ENCODE data around the gene NOS1AP. TPM values are rescaled to one million over a fixed set of nuclear protein-coding genes. Genes with fewer than 3 reads are reported as not detected.

Gene NOS1AP
- polyA plus RNA-seq, 1 of the 3 experiments (the other 2 are of a cell fraction): 0.03 TPM

GRCh38 chr1:162213281-162213912 is 143.9 kb downstream of the NOS1AP start:
- H4K20me1 ChIP-seq (ENCODE audit: insufficient read depth): no peaks in the 10 kb centered on the region
- 77% methylated on average over 7 of the region's 7 CpGs for WGBS (ENCODE audit: low lambda C conversion rate)
- TF ChIP-seq MEF2A (IDR thresholded peaks at IDR 0.05; ENCODE audit: borderline replicate concordance, low read depth): no peak
- TF ChIP-seq, protein P1, sequence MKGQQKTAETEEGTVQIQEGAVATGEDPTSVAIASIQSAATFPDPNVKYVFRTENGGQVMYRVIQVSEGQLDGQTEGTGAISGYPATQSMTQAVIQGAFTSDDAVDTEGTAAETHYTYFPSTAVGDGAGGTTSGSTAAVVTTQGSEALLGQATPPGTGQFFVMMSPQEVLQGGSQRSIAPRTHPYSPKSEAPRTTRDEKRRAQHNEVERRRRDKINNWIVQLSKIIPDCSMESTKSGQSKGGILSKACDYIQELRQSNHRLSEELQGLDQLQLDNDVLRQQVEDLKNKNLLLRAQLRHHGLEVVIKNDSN (IDR thresholded peaks at IDR 0.05; ENCODE audit: borderline replicate concordance, low read depth): no peak
- TF ChIP-seq TEAD4 (IDR thresholded peaks at IDR 0.05; ENCODE audit: borderline replicate concordance, insufficient read depth): no peak
- TF ChIP-seq NFIC (IDR thresholded peaks at IDR 0.05; ENCODE audit: borderline replicate concordance): no peak
- TF ChIP-seq EP300 (IDR thresholded peaks at IDR 0.05; ENCODE audit: borderline replicate concordance in 1 of 2, low read depth in 1 of 2, low read length in 1 of 2): no peak
- TF ChIP-seq GATA2 (CRISPR knock-in tag; IDR thresholded peaks at IDR 0.05): no peak
- TF ChIP-seq JUND (IDR thresholded peaks at IDR 0.05): no peak
- TF ChIP-seq ELF1 (IDR thresholded peaks at IDR 0.05): no peak
- TF ChIP-seq GABPA (IDR thresholded peaks at IDR 0.05; ENCODE audit: low read depth): no peak
- no peak for TF ChIP-seq EZH2phosphoT487 (IDR thresholded peaks at IDR 0.05; ENCODE audit: borderline replicate concordance, low read depth)
- no peak overlapping the region for H2AFZ ChIP-seq (ENCODE audit: low read depth)
- no peaks in the 10 kb centered on the region for H3K9me3 ChIP-seq
- no peaks in the 10 kb centered on the region for H3K9me2 ChIP-seq
- H3K79me2 ChIP-seq (ENCODE audit: insufficient read depth): no peaks in the 10 kb centered on the region
- H3K9ac ChIP-seq: no peak overlapping the region
- no peak for DNase-seq
- no peaks in the 10 kb centered on the region for H3K36me3 ChIP-seq (replicated peaks in 1 of 2; ENCODE audit: control insufficient read depth in 1 of 2, insufficient read depth in 2 of 2, low read length in 1 of 2)
- no peak overlapping the region for H3K4me2 ChIP-seq
- no peaks in the 10 kb centered on the region for H3F3A ChIP-seq (replicated peaks; ENCODE audit: insufficient read depth)
- ChIA-PET CTCF (interaction anchor here (0.7 to 1.4 kb wide), 2 partner anchors 9 to 18 kb away, joined by 3 read pairs; no protein-coding TSS in a partner anchor), POLR2A (no interaction called here)
- no peak overlapping the region for H3K27ac ChIP-seq (ENCODE audit: low read depth in 2 of 2, low read length in 1 of 2)
- no peak overlapping the region for H3K4me3 ChIP-seq (ENCODE audit: low read depth in 2 of 2, low read length in 1 of 2)
- H3K27me3 ChIP-seq (ENCODE audit: insufficient read depth): no peaks in the 10 kb centered on the region
- H3K4me1 ChIP-seq (ENCODE audit: control insufficient read depth in 1 of 2, insufficient read depth in 2 of 2, low read depth in 1 of 2, low read length in 1 of 2): no peaks in the 10 kb centered on the region; a peak in 2 of 4 replicates

DNA sequence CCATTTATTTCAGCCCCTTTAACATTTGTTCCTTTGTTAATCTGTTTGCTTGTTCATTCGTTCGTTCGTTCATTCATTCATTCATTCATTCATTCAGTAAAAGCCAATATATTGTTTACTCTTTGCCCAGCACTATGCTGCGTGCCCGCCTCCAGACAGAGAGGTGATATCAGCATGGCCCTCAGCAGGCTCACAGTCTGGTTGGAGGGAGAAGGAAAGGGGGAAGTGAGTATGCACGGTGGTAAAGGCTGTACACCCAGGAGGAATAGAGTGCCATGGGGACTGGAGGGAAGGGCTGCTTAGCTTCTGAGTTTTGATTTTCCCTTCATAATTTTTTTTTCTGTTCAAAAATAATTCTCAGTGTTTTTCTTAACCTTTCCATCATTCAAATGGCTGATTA is 144.7 kb downstream of the NOS1AP start:
- Histone ChIP-seq H3K36me3 (replicated peaks in 1 of 2; ENCODE audit: control insufficient read depth in 1 of 2, insufficient read depth in 2 of 2, low read length in 1 of 2) (no peaks in the 10 kb centered on the region), H3K9me3 (no peaks in the 10 kb centered on the region), H3F3A (replicated peaks; ENCODE audit: insufficient read depth) (no peaks in the 10 kb centered on the region), H3K27ac (ENCODE audit: low read depth in 2 of 2, low read length in 1 of 2) (no peak overlapping the region), H3K79me2 (ENCODE audit: insufficient read depth) (no peaks in the 10 kb centered on the region), H3K9ac (no peak overlapping the region), H2AFZ (ENCODE audit: low read depth) (no peak overlapping the region), H3K9me2 (no peaks in the 10 kb centered on the region), H3K4me1 (ENCODE audit: control insufficient read depth in 1 of 2, insufficient read depth in 2 of 2, low read depth in 1 of 2, low read length in 1 of 2) (no peaks in the 10 kb centered on the region; a peak in 2 of 4 replicates), H3K4me2 (no peak overlapping the region), H3K4me3 (ENCODE audit: low read depth in 2 of 2, low read length in 1 of 2) (no peak overlapping the region), H3K27me3 (ENCODE audit: insufficient read depth) (no peaks in the 10 kb centered on the region), H4K20me1 (ENCODE audit: insufficient read depth) (no peaks in the 10 kb centered on the region)
- POLR2A ChIA-PET: no interaction called here
- CTCF ChIA-PET: interaction anchor here (1.0 to 1.4 kb wide), 2 partner anchors 16 to 19 kb away, joined by 3 read pairs; no protein-coding TSS in a partner anchor
- TF ChIP-seq EZH2phosphoT487 (IDR thresholded peaks at IDR 0.05; ENCODE audit: borderline replicate concordance, low read depth): no peak
- no peak for TF ChIP-seq RCOR1 (IDR thresholded peaks at IDR 0.05; ENCODE audit: low read length)
- TF ChIP-seq ZBTB33 (IDR thresholded peaks at IDR 0.05; ENCODE audit: borderline replicate concordance, low read depth): no peak
- no peak for TF ChIP-seq CTCF (IDR thresholded peaks at IDR 0.05)
- no peak for TF ChIP-seq GATA2 (CRISPR knock-in tag; IDR thresholded peaks at IDR 0.05)
- TF ChIP-seq MEF2A (IDR thresholded peaks at IDR 0.05; ENCODE audit: borderline replicate concordance, low read depth): no peak
- no peak for TF ChIP-seq GABPA (IDR thresholded peaks at IDR 0.05; ENCODE audit: low read depth)
- no peak for TF ChIP-seq SMC3 (IDR thresholded peaks at IDR 0.05; ENCODE audit: low read depth, low read length)
- no peak for TF ChIP-seq ELF1 (IDR thresholded peaks at IDR 0.05)
- no peak for TF ChIP-seq SIN3A (IDR thresholded peaks at IDR 0.05; ENCODE audit: borderline replicate concordance, low read depth, low read length)
- no peak for TF ChIP-seq TAF1 (IDR thresholded peaks at IDR 0.05; ENCODE audit: borderline replicate concordance, low read depth, low read length)
- no peak for TF ChIP-seq MXI1 (IDR thresholded peaks at IDR 0.05; ENCODE audit: low read depth, low read length)
- no peak for TF ChIP-seq NRF1 (IDR thresholded peaks at IDR 0.05; ENCODE audit: low read depth, low read length)
- TF ChIP-seq, protein P2, sequence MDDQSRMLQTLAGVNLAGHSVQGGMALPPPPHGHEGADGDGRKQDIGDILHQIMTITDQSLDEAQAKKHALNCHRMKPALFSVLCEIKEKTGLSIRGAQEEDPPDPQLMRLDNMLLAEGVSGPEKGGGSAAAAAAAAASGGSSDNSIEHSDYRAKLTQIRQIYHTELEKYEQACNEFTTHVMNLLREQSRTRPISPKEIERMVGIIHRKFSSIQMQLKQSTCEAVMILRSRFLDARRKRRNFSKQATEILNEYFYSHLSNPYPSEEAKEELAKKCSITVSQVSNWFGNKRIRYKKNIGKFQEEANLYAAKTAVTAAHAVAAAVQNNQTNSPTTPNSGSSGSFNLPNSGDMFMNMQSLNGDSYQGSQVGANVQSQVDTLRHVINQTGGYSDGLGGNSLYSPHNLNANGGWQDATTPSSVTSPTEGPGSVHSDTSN (IDR thresholded peaks at IDR 0.05): no peak
- TF ChIP-seq NFIC (IDR thresholded peaks at IDR 0.05; ENCODE audit: borderline replicate concordance): no peak
- TF ChIP-seq FOXJ3 (CRISPR knock-in tag; IDR thresholded peaks at IDR 0.05): no peak
- 49% methylated on average over 6 of the region's 6 CpGs for WGBS (ENCODE audit: low lambda C conversion rate)
- DNase-seq: no peak

Data from SK-N-SH (cell line).